RWPE1 (cell line): Measurements from ENCODE around the gene MYO1A.
"Not testable (repeated sequence)": the region's sequence is repeated elsewhere in the genome, so short reads cannot be mapped to it uniquely, and the experiment has no call there.

Source experiments
- CTCF ChIA-PET: fragments of 350-600 bp; sonication (Branson Sonifier 250); formaldehyde crosslinking; extraction: SDS; loops from one replicate; lab custom pipeline; 2021; lab: Yijun Ruan, JAX
- POLR2A ChIA-PET: fragments of 400-600 bp; formaldehyde crosslinking; extraction: SDS; loops from one replicate; lab custom pipeline; 2020; ENCODE audit warnings: antibody characterized with exemption; ENCODE audit not compliant: low non-redundant PET; lab: Yijun Ruan, JAX
- DNase-seq: peaks from one replicate; pipeline ENCODE4 v3.0.0; 2012; ENCODE audit warnings: low spot score
- H3K27ac ChIP-seq: fragments of 450-650 bp; 2 replicates; pipeline ENCODE4 v1.5.1; 2017
- TF ChIP-seq, protein P1 (sequence below): fragments of 450-650 bp; conservative IDR thresholded peaks from 2 replicates; pipeline ENCODE4 v1.5.1; 2017; ENCODE audit warnings: low read depth, mild to moderate bottlenecking

MYO1A gene

DNA sequence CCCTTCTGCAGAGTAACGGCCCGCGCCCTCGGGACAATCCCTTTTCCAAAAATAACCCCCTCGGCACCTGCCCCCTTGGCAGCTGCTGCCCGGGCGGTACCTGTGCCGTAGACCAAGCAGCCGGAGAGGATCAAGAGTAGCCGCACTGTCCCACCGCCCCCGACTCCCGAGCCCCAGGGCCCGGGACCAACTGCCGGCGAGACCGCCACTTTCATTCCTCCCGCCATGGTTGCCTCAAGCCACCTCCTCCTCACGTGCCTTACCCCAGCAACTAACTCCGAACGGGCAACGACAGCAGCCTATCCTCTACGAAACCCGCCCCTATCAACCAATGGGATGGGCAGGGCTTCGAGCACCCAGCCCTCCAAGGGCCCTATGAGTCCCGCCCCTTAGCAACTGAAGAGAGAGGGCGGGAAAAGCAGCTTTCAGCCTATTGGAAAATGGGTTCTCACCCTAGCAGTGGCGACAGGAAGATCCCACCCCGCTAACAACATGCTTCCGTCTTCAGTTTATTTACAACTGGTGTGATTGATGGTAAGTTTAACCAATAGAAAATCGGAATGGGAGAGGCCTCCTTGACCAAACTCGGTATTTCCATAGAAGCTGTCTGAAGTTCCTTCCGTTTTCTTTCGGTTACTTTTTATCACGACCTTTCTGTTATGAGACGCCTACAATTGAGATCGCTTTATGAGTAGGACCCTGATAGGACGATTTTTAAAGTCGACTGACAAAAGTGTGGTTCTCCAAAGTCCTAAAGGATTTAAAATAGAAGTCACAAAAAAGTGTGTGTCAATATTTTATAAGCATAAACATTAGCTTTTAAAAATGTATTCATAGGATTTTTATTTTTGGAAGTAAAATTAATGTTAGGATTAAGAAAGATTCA is 28.8 kb upstream of the MYO1A start, which contains the start of gene NEMP1:
TSS of gene NEMP1 (minus strand) at position 273 of the 886 bp plus-strand sequence. CDS start at position 227, 46 bp downstream.
- peak; percentile 98 for DNase-seq
- H3K27ac ChIP-seq: peak within 1 kb of the TSS; percentile 91
- TF ChIP-seq, protein P1, sequence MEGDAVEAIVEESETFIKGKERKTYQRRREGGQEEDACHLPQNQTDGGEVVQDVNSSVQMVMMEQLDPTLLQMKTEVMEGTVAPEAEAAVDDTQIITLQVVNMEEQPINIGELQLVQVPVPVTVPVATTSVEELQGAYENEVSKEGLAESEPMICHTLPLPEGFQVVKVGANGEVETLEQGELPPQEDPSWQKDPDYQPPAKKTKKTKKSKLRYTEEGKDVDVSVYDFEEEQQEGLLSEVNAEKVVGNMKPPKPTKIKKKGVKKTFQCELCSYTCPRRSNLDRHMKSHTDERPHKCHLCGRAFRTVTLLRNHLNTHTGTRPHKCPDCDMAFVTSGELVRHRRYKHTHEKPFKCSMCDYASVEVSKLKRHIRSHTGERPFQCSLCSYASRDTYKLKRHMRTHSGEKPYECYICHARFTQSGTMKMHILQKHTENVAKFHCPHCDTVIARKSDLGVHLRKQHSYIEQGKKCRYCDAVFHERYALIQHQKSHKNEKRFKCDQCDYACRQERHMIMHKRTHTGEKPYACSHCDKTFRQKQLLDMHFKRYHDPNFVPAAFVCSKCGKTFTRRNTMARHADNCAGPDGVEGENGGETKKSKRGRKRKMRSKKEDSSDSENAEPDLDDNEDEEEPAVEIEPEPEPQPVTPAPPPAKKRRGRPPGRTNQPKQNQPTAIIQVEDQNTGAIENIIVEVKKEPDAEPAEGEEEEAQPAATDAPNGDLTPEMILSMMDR: no peak
- ChIA-PET CTCF (interaction anchor here (0.6 to 1.0 kb wide), 3 partner anchors 9 to 168 kb away, joined by 4 to 7 read pairs (median 6); no protein-coding TSS in a partner anchor), POLR2A (interaction anchor here (1.0 to 1.3 kb wide), 3 partner anchors 9 to 34 kb away, joined by 5 to 9 read pairs (median 6); partner anchors contain the start of gene STAT6)

DNA sequence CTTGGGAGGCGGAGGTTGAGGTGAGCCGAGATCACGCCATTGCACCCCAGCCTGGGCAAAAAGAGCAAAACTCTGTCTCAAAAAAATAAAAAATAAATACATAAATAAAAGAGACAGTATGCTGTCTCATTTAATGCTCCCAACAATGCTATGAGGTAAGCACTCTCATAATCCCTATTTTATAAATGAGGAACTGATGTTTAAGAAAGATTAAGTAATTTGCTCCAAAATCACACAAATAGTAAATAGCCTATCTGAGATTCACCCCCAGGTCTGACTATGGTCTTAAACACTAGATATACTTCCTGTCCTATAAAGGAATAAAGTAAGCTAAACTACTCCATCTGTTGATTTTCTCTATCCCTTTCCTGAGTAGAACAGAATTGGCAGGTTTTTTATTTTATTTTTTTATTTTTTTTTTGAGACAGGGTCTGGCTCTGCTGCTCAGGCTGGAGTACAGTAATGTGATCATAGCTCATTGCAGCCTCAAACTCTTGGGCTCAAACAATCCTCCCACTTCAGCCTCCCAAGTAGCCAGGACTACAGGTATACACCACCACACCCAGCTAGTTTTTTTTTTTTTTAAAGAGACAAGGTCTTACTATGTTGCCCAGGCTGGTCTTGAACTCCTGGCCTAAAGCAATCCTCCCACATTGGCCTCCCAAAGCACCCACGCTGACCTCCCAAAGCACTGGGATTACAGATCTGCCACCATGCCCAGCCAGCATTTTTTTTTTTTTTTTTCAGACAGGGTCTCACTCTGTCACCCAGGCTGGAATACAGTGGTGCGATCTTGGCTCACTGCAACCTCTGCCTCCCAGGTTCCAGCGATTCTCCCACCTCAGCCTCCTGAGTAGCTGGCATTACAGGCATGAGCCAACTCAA is 23.9 kb upstream of the MYO1A start:
- DNase-seq: not testable (repeated sequence)
- ChIA-PET POLR2A (interaction anchor here (0.6 kb wide), 2 partner anchors 38 to 54 kb away, joined by 3 read pairs; no protein-coding TSS in a partner anchor), CTCF (interaction anchor here (0.6 to 1.5 kb wide), 5 partner anchors 12 to 67 kb away, joined by 3 to 8 read pairs (median 4); partner anchors contain the start of gene ZBTB39)
- peak overlapping the region; percentile 49 for H3K27ac ChIP-seq

DNA sequence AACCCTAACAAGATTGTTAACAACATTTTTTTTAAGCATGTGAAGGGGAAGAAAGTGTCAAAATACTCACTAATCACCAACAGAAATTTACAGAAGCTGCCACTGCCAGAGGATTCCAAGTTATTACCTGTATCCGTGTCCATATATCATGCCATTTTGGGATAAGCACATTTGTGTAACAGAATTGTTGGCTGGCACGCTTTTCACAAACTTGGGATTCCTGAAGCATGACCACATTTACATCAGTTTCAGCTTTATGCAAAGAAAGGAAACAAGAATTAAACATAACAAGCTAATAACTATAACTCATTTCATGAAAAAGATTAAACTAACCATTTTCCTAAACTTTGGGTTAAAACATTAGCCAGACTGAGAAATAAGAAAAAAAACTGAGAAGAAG is 22.7 kb upstream of the MYO1A start:
- ChIA-PET CTCF (interaction anchor here (0.7 to 1.7 kb wide), 3 partner anchors 11 to 40 kb away, joined by 4 to 7 read pairs (median 7); no protein-coding TSS in a partner anchor), POLR2A (no interaction called here)
- peak overlapping the region; percentile 49; the same call in 1 of the 2 replicates for H3K27ac ChIP-seq
- TF ChIP-seq, protein P1: no peak
- DNase-seq: no peak

DNA sequence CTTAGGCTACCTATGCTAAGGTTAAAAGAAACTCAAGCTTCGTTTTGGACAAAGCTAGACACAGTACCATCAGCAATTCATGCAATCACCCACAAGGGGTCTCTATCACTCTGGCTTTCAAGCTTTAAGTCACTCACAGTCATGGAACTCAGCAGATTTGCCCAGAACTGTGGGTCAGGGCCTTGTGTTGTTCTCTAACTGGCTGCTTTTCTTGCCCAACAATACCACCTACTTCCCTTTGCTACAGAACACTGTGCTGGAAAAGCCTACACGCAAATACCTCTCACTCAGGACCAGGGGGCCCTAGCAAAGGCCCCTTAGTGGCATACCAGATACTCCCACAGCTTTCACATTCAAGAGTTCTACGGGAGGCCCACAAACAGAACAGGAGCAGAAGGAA is 19.6 kb upstream of the MYO1A start:
- DNase-seq: peak; percentile 52
- ChIA-PET CTCF (interaction anchor here (0.6 to 2.6 kb wide), 16 partner anchors 9 to 170 kb away, joined by 3 to 35 read pairs (median 4); partner anchors contain the start of genes NEMP1 and STAT6), POLR2A (interaction anchor here (1.0 kb wide), 1 partner anchor 42 kb away, joined by 19 read pairs; the partner anchor contains the start of gene STAT6)
- no peak overlapping the region for H3K27ac ChIP-seq
- TF ChIP-seq, protein P1: peak; percentile 79

DNA sequence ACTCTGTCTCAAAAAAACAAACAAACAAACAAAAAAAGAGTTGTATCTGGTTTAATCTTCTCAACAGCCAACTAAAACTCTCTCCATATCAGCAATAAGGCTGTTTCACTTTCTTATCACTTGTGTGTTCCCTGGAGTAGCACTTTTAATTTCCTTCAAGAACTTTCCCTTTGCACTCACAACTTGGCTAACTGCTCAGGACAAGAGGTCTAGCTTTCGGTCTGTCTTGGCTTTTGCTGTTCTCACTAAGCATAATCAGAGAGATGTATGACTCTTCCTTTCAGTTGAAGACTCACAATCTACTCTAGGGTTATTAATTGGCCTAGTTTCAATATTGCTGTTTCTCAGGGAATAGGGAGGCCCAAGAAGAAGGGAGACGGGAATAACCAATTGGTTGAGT is 16.3 kb upstream of the MYO1A start:
- CTCF ChIA-PET: interaction anchor here (1.0 kb wide), 1 partner anchor 59 kb away, joined by 4 read pairs; no protein-coding TSS in a partner anchor
- TF ChIP-seq, protein P1: no peak
- DNase-seq: no peak
- H3K27ac ChIP-seq: peak overlapping the region; percentile 49
- POLR2A ChIA-PET: no interaction called here

DNA sequence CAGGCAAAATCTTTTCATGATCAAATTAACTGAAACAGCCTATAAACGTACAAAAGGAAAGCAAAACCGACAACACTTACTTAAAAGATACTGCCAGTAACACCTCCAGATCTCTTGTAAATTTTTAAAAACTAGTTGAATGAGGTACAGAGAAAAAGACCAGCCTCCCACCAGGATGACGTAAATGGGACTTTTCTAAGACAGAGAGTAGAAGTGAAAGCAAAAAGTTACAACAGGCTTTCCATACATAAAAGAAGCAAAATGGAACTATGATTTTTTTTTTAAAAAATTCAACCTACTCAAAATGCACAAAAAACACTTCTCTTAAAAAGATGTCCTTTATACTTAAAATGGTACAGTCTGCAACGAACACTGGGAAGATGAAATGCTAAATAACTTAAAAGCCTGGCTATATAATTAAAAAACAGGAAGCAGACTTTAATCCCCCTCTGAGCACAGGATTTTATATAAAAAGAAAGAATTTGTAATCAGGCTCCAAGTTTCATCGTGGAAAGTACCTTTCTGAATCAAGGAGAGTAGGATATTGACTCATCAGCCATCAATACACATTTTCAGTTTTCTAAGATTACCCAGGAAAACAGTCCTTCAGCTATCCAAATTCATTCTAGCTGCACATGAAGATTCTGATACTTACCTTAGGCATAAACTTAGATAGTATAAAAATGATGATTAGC is 14.2 kb upstream of the MYO1A start:
- TF ChIP-seq, protein P1: no peak
- H3K27ac ChIP-seq: no peak overlapping the region
- ChIA-PET POLR2A (no interaction called here), CTCF (interaction anchor here (0.7 kb wide), 1 partner anchor 13 kb away, joined by 3 read pairs; no protein-coding TSS in a partner anchor)
- DNase-seq: no peak
